Hypothalamus (tissue), 51 donors: ENCODE results near the gene UROD.
"Not testable (repeated sequence)": the region's sequence is repeated elsewhere in the genome, so short reads cannot be mapped to it uniquely, and the experiment has no call there.

Experiments
- DNase-seq, 51 donors: peaks; one replicate each; lab custom pipeline; 2025; lab: John Stamatoyannopoulos, UW

UROD gene

GRCh38 chr1:45038240-45038639, 26.2 kb downstream of the UROD start:
- no peak for DNase-seq

DNA sequence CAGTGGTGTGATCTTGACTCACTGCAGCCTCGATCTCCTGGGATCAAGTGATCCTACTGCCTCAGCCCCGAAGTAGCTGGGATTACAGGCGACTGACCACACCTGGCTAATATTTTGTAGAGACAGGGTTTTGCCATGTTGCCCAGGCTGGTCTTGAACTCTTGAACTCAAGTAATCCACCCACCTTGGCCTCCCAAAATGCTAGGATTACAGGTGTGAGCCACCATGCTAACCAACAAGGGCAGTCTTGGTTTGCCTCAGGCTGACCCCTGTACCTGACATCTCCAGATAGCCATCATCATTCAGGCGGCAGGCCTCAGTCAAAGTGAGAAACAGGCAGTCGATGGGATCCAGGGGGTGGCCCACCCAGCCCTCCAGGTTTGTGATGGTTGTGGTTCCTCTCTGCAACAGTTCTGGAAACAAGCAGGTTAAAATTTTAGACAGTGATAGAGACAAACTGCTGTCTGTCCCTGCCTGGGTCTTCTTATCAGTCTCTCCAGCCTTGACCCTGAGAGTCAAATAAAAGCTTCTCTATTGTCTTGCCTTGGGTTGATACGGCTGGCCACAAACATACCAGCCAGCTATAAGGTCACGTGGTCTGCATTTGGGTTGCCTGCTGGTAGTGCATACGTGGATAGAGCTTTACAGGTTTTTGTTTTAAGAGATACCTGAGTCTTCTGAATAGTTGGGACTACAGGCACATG, 26.8 kb downstream of the UROD start:
- DNase-seq, result no peak

DNA sequence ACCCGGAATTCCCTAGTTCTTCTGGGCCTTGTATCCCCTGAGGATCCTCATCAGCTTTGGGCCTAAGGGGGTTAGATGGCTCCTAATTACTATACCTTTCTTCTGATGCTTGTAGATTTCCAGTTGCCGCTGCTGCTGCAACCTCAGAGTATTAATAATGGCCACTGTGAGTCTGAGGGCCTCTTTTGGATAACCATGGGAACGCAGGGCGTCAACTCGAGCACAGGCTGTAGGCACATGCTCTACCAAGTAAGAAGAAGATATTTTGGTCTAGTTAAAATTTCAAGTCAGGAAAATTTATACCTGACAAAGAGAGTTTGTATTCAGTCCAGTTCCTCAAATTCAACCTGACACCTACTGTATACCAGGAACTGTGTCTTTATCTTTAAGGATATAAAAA, 28.2 kb downstream of the UROD start:
- no peak for DNase-seq

- no peak for DNase-seq
These were observed 31.0 kb downstream of the UROD start for GRCh38 chr1:45043094-45043493.

DNA sequence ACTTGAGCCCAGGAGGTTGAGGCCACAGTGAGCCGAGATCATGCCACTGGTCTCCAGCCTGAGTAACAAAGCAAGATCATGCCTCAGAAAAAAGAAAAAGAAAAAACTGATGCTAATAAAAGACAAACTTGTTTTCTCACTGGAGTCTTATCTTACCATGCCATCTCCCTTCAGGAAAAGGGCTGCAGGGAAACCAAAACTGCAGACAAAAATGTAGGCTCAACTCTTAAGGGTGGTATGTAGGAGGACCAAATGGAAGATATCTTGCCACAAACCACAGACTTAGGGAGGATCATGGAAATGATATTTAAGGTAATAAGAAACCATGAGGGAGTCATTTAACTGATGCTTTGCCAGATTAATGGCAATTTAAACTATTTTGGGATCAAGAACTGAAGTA, 32.9 kb downstream of the UROD start:
- DNase-seq, result no peak

GRCh38 chr1:45047032-45047431, 35.0 kb downstream of the UROD start:
- no peak for DNase-seq

DNA sequence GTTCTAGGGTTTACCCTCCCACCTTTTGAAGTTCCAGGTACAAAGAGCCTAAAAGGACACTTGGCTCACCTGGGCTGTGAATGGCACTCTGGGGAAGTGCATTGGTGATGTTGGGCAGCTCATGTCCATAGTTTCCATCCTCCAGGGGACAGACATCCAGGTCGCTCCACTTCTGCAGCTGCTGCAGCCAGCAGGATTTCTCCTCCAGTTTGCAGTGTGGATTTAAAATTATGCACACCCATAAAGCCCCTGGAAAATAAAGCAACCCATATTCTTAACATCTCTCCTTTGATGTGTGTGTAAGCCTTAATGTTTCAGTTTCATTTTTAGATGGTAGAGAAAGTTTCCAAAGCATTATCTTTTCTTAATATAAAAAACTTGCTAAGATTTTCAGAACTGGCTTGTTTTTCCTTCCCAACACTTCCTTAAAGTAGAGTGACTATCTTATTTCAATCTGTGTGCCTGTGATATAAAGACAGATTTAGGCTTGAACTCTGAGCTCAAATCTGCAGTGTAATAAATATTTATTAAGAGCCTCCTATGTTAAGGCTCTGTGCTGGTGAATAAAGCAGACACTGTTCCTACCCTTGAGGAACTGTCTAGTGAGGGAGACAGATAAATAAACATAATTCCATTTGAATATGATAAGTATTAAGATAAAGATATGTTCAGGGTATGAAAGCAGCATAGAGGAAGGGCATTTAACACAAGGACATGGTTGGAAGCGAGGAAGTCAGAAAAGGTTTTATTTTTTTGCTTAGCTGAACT, 39.1 kb downstream of the UROD start:
- no peak for DNase-seq

- DNase-seq, result no peak
These were observed 45.5 kb downstream of the UROD start for GRCh38 chr1:45057542-45057941.

GRCh38 chr1:45059829-45060228, 47.8 kb downstream of the UROD start:
- no peak for DNase-seq

DNA sequence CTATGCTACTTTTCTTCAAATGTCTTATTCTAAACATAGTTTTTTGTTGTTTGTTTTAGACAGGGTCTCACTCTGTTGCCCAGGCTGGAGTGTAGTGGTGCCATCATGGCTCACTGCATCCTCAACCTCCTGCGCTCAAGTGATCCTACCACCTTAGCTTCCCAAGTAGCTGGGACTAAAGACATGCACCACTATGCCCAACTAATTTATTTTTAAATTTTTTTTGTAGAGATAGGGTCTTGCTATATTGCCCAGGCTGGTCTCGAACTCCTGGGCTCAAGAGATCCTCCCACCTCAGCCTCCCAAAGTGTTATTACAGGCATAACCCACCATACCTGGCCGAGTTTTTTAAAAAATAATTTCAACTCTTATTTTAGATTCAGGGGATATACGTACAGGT, 50.4 kb downstream of the UROD start:
- not testable (repeated sequence) for DNase-seq

DNA sequence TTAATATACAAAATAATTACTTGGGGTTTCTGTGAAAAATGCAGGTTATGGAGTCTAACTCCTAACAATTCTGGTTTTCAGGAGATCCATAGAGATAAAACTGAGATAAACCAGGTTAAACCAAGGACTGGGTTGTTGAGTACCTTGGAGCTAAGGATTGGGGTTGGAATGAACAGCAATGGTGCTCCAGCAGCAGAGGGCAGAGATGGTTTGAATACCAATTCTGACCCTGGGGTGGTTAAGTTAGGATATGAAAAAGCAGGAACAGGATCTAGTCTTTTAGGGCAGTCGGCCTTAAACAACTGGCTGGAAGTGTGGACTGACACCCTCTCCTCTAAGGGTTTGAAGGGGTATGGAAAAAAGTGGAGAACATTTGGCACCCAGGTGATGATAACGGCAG, 53.0 kb downstream of the UROD start:
- DNase-seq, result no peak
